Superior temporal gyrus (tissue), 1 donor: ENCODE measurements around the gene PAPPA.
A peak's percentile ranks its signal among the peaks of the same experiment; 100 is the strongest.

ENCODE experiments used
- DNase-seq: peaks from one replicate; pipeline ENCODE4 v3.0.0-alpha.2; 2016; ENCODE audit errors: extremely low spot score

Gene PAPPA

DNA sequence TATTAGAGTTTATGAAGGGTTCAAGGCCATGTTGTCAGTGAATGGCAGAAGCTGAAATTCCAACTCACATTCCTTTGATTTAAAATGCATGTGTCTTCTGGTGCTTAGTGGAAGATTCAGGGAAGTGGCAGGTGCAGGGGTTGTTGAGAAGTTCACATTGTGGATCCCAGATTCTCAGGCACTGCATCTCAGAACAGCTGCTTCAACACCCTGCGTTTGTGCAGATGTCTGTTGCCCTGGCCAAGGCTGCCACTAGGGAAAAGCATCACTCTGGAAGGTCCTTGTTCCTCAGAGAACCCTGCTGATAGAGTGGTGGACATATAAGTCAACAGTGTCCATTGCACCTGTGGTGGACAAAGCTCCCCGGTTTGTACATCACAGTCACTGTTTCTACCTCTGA is 162.7 kb downstream of the PAPPA start:
- no peak for DNase-seq

DNA sequence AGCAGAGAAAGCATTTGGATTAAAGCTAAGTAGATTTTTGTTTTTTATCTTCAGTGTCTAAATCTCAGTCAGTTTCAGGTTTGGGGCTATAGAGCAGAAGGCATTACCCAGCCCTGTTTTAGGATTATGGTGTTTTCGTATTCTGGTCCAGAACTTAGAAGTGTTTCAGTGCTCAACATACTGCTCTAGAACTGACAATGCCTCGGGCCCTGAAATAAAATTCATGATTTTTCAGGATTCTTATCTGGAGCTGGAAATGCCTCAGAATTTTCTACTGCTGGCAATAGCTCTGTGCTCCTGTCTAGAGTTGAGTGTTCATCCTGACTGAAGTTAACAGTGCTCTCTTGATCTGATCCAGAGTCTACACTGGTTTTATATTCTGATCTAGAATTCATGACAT is 163.9 kb downstream of the PAPPA start:
- no peak for DNase-seq

DNA sequence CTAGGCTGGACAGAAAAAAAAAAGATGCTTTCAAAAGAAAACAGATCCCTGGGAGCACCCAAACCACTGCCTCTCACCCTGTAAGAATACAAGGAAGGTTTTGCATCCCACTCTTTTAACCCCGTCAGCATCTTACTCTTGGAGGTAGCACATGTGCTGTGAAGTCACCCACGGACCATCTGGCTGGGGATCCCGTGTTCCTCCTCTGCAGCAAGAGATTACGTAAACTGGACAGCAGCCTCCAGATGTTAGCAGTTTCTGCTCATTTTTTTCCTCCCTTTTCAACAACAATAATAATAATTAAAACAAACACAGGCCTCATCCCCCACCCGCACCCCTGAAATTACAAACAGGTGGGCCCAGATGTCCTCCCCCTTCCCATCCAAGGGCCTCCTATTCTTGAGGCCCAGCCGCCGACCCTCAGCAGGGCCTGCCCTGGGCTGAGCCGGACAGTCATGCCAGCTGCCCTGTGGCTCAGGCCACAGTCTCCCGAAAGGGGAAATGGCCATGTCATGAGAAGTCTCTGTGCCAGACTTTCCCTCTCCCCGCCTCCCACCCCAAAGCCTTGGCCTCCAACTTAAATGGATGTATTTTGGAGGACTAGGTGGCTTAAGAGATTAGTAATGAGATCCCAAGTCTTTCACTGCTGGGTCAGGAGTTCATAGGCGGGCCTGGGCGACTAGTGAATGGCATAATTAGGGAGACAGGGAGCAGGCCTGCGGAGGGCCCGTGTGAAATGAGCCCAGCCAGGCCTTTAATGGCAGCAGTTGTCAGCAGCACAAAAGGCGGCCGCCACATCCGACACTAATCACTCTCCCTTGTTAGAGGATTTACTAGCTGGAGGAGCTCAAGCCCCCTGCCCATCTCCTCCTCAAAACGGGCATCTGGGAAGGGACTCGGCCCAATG is 165.1 kb downstream of the PAPPA start:
- peak; percentile 26 for DNase-seq

DNA sequence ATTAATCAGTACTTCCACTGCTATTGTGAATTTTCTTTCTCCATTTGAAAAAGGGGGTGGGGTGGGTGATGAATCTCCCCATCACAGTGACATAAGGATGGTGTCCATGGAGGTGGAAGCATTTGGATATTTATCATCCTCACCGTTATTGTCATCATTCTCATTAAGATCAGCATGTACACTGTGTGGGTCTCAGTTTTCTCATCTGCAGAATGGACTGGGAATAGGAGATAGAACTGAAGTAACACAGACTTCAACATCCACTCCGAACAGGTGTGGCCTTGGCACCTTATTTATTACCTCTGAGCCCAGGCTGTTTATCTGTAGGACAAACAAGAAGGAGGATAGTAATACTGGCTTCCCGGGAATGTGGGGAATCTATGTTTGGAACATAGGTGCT is 165.9 kb downstream of the PAPPA start:
- no peak for DNase-seq

DNA sequence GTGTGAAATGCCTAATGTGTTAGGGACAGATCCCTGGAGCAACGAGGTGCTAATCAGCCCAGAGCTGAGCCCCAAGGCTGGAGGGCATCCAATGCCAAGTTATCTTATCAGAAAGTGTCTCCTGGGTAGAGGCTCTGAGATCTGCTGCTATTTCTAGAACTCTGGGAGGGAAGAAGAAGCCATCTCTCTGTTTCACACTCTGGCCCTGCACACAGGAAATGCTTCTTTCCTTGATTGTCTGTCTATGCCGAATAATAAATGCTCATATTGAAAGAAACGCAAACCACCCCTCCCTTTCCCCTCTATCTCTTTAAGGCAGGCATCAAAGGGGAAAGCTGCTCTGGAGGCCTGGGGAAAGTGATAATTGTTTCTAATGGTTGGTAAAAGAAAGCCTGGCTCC is 166.7 kb downstream of the PAPPA start:
- DNase-seq = no peak

DNA sequence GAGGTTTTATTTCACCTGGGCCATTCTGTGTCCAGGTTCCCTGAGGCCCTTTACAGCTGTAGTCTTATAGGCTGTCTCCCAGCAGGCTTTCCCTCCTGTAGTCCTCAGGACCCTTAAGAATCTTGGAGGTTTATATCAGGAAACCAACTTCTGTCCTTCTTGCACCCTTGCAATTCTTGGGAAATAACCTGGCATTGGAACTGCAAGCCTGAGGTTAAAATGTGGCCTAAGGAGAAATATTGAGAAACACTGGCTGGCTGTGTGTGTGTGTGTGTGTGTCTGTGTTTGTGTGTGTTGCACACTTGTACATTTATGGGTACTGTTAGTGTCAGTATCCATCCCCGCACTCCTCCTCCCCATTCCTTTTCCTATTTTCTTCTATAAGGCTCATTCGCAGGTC is 168.9 kb downstream of the PAPPA start:
- DNase-seq = no peak

DNA sequence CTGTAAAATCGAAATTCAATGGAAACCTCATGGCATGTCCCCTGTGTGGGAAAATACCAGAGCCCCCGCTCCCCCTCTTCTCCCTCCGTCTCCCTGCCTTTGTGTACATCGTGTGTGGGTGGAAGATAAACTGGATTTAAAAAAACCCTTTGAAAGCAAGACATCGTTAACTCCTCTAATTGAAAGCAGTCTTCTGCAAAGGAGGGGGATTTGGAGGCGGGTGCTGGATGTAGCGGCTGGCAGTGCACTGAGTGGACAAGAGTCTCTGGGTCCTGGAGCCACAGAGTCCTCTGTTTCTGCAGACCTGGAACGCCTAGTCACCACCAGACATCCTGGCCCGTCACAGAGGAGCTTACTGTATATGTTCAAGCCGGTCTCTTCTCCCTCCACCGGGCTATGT is 169.4 kb downstream of the PAPPA start:
- DNase-seq = no peak

DNA sequence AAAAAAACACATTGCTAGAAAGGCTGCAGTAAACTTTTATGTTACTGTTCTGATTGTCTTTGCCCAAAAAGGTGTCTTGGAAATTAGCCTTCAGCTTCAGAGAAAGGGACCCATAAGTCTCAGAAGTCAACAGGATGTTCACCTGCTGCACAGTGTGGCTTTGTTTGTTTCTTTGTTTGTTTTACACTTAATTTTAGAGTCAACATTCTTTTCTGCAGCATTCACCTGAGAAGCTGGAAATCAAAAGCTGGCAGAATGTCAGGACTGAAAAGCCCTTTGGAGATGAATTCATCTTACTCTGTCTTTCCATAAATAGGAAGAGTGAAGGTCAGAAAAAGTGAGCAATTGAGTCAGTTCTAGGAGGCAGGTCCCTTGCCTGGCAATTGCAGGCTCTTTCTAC is 170.0 kb downstream of the PAPPA start:
- DNase-seq = no peak

DNA sequence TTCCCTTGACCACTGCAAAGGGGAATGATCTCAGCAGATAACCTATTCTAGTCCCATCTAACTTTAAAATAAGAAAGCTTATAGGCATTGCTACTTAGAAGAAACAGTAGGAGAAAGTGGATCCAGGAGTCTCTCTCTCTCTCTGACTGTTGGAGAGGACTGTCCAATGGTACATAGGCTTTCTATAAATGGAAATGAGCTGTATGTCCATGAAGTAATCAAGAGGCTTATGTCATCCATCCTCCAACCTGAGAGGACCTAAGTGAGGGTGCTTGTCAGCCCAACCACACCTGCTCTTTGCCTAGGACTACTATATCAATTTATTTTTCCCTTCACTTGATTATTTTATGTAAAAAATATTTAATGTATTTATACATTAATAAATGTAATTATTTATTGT is 172.3 kb downstream of the PAPPA start:
- DNase-seq = no peak

DNA sequence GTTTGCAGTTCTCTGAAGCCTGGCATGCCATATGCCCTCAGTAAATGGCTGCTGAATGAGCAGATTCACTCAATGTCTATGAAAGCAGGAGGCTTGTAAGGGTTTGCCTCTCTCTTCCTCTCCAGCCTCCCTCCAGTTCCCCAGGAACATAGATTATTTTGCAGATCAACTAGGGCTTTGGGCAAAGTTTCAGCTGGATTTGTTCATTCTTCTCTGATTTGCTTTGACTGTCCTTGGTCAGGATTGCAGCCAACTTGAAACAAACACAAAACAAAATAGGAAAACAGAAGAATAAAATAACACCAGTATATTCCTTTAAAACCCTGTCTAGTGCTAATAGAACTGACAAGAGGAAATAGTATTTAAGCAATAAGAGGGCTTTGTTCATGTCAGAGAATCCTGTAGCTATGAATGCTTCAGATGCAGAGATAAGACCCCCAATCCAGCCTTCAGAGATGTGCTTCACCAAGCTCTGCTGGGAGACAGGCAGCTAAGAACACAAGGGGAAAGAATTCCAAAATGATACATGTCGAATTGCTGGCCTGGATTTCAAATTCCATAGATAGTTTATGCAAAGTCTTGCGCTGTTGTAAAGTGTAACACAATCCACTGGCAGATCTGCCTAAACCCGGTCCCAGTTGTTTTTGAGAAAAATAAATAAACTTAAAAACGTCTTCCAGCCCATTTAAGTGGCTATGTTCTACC is 174.3 kb downstream of the PAPPA start:
- no peak for DNase-seq

DNA sequence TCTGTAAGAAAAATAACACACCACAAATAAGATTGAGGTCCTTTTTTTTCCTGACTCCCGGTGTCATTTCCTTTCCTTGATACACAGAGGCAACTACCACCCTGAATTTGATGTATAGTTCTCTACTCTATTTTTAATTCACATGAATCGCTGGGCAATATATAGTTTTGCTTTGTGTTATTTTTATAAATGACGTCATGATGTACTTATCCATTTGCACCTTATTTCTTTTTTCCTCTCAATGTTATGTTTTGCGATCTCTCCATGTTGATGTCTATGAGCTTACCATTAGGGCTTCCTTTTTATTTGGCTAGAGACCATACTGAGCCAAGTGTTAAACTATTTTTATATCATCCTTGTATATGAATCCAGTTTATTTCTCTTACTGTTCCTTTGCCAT is 175.9 kb downstream of the PAPPA start:
- no peak for DNase-seq

DNA sequence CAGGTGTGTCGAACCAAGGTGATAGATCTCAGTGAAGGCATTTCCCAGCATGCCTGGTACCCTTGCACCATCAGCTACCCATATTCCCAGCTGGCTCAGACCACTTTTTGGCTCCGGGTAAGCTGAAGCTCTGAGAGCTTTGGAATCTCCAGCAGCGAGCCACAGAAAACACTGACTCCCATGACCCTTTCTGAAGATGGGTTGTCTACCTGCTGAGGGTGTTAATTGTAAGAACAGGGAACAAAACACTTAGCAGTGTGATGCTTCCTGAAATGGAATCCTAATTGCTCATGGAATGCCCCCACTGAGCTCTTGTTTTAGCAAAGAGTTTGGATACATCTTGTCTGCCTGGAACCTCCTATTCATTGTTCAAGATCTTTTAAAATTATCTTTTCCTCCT is 177.7 kb downstream of the PAPPA start:
- DNase-seq = no peak

DNA sequence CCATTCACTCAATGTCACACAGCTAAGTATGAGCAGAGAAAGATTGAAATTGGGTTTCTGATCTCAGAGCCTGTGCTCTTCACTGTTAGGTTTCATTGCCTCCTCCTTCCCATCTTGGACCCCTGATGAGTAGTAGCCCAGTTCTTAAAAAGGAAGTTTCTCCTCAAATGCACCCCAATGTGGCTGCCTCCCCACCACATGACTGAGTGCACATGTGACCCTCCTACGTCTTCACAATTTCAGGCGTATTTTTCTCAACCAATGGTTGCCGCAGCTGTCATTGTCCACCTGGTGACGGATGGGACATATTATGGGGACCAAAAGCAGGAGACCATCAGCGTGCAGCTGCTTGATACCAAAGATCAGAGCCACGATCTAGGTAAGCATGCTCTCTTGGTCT is 178.5 kb downstream of the PAPPA start:
- no peak for DNase-seq

DNA sequence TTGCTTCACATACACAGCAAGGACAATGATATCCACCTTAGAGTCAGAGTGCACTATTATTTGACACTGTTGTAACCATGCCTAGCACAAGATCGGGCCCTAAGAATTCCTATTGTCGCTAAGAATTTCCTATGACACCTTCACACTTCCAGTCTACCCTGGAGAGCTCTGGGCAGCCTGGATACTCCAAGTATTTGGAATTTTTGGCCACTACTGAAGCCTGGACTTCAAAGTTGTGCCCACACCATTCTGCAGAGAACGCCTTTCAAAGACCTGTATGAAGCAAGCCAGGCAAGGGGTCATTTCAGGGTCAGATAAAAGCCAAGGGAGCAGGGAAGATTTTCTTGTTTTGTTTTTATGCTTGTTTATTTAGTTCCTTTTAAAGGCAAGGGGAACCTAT is 179.7 kb downstream of the PAPPA start:
- DNase-seq = no peak

DNA sequence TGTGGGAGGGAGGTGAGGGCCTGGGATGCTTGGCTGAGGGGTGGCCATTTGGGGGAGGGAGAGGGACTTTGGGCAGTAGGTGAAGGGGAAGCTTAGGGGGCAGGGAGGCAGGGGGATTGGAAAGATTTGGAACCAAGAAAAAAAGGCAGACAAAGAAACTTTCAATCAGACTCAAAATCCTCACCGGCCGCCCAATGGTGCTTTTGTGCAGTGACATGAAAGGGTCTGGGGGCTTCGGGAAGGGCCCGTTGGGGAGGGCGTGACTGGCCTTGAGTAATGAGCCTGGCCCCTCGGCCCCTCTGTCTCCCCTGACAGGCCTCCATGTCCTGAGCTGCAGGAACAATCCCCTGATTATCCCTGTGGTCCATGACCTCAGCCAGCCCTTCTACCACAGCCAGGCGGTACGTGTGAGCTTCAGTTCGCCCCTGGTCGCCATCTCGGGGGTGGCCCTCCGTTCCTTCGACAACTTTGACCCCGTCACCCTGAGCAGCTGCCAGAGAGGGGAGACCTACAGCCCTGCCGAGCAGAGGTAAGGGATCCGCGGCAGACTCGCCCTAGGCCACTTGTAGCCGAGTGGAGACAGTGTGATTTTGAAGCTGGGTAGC is 181.1 kb downstream of the PAPPA start:
- DNase-seq = no peak

DNA sequence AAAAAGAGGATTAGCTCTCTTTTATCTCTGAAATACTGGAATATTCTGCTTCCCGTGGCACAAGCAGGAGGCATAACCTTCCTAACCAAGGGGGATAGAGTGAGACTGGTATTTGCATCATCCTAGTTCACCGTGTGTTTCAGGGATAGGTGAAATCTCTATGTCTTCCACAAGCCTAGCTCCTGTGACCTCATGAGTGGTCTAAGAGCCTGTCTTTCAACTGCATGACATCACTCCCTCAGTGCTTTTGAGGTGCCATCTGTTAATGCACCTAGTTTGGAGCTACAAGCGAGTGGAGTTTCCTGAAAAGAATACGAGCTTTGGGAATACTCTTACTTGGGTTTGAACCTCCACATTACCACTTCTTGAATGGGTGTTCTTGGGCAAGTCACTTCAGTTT is 181.8 kb downstream of the PAPPA start:
- no peak for DNase-seq

DNA sequence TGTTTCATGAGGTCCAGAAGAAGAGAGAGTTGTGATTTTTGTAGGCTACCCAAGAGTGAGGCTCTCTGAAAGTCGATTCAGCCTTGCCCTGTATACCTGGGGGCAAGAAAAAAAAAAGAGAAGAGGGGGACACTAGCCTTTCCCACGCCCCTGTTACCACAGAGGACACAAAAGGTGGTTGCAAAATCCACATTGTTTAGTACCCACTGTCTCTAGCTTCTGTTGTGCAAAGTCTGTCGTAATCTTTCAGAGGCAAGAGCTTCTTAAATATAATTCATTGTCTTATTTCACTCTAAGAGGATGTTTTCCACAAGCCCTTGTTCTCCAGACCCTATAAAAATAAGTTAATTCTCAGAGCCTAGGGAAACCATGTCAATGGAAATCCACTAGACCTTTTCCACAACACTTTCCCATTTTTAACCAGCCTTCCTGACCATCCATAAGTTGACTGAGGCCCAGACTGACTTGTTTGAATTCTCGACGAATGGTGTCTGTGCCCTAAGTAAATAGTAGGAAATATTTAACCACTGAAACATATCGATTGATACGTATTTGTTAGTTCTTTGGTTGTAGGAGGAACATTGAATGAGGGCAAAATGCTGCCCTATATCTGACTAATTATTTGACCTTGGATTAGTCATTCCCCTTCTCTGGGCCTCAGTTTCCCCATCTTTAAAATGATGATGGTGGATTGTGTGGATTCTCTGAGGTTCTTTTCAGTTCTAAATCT is 182.7 kb downstream of the PAPPA start:
- DNase-seq = no peak

DNA sequence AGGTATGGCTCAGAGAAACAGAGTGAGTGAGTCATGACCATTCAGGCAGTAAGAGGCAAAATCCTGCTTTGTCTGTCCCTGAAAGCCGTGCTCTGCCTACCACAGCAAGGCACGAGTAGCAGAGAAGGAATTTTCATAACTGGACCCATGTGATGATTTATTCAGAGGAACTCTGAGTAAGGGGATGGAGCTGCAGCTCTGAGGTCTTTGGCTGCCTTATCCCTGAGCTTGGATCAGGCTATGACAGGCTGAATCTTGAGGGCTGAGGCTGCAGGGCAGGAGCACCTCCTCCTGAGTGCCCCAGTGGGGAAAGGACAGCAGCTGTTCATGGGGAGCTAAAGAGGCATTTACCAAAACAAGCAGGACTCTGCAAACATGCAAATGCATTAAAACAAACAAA is 183.4 kb downstream of the PAPPA start:
- no peak for DNase-seq

DNA sequence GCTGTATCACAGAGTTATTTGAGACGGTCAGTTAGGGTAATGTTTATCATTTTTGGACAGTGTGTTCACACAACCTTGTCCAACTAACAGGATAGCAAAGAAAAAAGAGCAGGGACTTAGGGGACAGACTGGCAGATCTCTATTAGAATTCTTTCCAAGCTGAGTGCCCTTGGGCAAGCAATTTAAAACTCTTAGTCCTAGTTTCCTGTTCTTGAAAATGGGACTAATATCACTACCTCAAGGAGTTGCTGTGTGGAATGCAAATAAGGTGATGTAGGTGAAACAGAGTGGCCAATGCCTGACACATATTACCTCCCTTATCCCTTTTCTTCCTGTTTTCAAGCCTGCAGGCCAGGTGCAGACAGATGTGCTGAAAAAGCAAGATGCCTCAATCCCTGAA is 186.7 kb downstream of the PAPPA start:
- DNase-seq = no peak

DNA sequence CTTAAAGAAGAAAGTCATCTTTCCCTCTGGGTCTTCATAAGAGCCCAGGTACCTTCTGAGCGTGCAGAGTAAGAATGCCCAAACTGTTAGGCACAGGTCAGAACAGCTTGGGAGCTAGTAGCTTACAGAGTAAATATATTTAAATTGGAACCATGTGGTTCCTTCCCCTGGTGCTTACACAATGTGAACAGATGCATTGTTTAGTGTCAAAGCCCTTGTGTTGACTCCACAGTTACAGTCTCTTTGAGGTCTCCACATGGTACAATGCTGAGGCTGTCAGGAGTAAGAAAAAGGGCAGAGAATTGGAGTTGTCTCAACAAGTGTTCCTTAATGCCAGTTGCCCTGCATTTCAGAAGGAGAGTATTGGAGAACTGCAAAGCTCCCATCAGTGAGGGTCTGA is 188.5 kb downstream of the PAPPA start:
- DNase-seq = no peak

DNA sequence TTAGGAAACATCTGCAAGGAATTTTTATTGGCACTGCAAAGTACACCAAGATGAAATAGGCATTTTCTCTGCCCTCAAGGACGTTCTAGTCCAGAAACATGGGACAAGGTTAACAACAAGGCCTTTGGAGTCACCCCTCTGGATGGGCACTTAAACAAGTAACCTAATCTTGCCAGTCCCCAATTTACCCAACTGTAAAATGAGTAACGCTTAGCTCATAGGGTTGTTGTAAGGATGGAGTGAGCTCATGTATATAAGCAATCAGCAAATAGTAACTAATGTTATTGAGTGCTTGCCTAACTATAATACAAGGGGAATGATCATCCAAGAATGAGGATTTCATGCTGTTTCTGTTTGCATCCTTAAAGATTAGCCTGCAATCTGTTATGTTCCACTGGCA is 189.3 kb downstream of the PAPPA start:
- DNase-seq = no peak

DNA sequence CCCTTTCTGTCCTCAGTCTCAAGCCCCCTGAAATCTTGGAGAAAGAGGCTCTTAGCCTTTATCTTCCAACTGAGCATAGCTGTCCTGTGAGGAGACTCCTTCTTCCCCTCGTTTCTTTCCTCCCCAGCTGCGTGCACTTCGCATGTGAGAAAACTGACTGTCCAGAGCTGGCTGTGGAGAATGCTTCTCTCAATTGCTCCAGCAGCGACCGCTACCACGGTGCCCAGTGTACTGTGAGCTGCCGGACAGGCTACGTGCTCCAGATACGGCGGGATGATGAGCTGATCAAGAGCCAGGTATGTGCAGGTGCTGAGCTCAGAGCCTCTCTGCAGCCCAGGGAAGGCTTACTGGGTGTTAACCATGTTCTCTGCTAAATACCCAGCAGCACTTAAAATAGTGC is 190.8 kb downstream of the PAPPA start:
- no peak for DNase-seq
